NCI-H187 (cell line): ENCODE measurements around the gene TRPC1.
"Not testable (repeated sequence)": the region's sequence is repeated elsewhere in the genome, so short reads cannot be mapped to it uniquely, and the experiment has no call there.

Experiments used
- DNase-seq, 2 experiments: peaks; one replicate each; lab custom pipeline; 2025; lab: John Stamatoyannopoulos, UW

Gene TRPC1

DNA sequence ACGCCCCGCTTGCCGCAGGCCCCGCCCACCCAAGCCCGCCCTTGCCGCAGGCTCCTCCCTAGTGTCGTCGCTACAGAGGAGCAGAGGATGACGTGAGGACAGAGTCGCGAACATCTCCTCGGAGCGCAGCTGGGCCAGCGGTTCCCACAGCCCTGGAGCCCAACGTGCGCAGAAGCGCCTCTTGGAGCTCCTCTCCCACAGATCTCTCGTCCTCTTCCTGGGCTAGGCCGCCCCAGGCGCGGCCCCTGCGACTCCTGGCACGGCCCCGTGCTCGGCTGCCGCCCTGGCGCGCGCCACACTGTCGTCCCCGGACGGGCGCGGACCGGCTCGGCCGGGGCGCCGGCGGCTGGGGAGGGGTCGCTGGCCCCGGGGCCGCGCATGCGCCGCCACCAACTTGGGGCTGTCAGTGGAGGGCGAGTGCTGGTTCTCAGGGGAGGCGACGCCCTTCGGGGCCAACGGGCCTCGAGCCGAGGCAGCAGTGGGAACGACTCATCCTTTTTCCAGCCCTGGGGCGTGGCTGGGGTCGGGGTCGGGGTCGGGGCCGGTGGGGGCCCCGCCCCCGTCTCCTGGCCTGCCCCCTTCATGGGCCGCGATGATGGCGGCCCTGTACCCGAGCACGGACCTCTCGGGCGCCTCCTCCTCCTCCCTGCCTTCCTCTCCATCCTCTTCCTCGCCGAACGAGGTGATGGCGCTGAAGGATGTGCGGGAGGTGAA, at the start of gene TRPC1:
TSS of gene TRPC1 (plus strand) at position 67 of the 714 bp plus-strand sequence. CDS start at position 593, 526 bp downstream.
- DNase-seq = peak; percentile 62 to 76

DNA sequence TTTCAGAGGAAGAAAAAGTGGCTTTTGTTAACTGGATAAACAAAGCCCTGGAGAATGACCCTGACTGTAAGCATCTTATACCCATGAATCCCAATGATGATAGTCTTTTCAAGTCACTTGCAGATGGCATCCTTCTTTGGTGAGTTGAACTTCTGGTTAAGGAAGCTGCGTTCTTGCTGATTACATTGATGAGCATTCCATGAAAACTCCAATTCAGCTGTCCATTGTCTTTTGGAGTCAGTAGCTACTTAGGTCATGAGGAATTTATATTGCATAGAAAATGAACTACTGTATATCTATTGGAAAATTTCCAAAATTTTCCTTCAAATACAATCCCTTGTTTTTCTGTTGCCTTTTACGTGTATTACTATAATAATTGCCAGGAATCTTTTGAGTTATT, 47.7 kb upstream of the TRPC1 start:
- no peak for DNase-seq

DNA sequence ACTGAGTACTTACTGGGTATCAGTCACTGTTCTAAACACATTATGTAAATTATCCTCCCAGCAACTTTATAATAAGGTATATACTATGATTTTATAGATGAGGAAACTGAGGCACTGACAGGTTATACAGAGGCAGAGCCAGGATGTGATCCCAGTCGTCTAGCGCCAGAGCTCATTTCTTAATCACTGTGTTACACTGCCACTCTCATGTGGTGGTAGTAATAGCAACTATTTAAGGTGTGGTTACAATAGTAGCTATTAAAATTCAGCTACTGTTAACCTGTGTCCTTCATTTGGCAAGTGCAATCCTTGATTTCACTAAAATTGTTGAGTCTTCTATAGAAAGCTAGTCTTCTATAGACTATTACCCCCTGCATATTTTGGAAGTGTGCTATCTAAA, 43.1 kb upstream of the TRPC1 start:
- no peak for DNase-seq

DNA sequence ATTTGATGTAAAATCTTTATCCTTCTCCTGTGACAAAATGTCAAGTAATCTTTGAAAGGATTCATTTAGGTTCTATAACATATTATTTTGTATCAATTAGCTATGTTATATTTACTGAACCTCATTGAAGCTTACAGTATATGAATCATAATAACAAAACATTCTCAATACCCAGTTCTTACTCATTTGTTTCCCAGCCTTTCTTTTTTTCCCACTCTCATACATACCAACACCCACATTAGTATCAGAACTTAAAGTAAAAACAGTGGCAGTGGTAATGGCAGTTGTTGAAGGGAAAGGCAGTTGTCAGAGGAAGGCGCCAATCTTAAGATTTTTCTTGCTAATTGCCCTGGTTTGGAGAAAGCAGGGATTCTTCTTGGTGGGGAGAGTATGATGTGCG, 33.2 kb upstream of the TRPC1 start:
- no peak for DNase-seq

DNA sequence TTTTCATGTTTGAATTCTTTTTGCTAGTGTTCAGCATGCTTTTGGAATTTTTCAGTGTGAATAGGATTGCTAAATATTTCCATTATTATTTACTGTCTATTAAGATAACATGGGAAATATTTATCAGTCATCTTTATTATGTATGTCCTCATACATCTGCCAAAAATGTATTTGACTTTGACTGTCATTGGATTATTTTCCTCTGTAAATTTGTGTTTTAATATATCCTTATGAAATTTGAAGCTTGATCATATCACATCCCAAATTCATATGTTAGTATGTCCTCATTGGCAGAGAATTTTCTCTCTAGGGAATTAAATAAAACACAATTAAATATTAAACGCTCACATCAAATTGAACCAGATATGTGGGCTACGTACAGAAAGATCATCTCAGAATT, 32.3 kb upstream of the TRPC1 start:
- no peak for DNase-seq

DNA sequence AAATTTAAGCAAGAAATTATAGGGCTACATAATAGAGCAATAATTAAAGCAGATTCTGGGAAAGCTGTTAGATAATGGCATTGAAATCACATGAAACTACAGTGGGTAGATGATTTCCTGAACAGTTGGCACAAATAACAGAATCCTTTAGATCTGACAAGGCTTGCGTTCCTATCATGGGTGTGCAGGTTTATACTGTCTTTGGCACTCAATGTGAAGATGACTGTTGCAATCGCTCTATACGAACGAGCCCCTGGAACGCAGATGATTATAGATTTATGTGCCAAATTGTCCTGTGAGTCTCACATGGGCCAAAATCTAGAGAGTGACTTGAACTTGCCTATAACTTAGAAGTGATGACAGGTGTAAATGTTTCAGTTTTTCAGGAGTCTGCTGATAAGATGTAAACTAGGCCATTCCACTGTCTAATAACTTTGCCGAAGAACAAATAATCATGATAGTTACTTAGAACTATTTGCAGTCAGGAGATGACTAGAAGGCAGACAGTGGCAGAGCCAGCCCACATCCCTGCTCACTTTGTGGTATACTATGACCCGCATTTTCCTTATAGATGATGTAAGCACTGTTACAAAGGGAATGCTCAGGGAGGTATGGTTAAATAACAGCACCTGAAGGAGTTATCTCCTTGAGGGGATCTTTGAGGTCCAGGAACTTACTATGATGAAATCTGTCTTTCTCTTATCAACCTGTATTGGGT, 30.5 kb upstream of the TRPC1 start:
- no peak for DNase-seq

DNA sequence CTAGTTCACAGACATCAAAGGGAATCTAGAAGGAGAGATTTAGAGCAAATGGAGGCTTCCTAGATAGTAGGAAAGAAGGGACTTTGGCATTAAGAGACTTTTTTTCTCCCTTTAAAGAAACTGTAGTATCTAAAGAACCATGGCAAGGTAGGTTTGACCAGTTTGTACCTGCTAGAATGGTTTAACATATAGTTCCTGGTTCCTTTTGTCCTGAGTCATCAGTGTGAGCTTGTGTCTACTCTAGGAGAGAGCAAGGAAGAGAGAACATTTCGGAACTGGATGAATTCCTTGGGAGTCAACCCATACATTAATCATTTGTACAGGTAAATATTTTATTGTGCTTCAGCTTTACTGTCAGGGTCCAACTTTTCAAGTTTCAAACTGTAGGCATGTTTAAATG, 29.6 kb upstream of the TRPC1 start:
- DNase-seq = no peak

DNA sequence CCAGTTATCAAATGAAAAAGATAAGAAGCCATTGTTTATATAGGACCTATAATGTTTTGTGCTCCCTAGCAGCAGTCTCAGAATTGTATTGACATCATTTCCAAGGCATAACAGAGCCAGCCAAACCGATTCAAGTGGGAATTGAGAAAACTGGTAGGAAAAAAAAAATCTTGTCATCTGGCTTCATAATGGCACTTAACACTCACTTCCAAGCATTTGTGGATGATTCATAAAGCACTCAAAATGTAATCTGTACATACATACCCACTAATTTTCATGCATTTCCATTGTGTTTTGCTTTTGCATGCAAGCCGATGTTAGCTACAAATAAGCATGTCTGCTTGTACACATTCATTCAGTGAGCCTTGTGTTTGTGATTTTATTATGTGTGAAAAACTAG, 18.6 kb upstream of the TRPC1 start:
- peak; percentile 8 to 17 for DNase-seq

DNA sequence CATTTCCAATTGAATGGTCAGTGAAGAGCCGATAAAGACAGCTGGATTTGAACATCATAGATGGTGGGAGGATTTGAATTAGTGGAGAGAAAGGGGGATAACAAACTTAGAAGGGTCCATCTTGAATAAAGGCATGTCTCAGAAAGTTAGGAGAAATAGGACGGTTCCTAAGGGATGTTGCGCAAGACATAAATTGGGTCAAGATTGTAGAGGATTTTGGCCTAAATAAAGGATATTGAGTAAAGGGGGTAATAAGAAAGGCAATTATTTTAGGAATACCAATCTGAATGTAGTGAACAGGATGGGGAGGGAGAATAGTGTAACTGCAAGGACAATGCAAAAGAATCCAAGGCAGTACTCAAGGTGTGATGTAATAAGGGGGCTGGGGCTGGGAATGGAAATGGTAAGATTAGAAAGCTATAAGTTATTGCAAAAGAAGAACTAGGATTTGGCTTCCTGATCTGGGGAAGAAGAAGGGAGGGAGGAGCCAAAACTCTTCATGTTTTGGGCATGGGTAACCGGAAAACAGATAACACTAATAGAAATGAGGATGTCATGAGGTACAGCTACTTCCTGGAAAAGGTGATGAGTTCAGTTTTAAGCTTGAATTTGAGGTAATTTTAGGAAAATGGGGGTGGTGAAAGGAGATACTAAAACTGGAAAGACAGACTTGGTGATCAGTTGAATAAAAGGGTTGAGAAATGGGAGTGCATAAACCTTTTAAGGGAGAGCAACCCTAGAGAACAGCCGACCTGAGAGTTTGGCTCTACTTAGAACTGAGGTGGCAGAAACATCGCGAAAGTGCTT, 17.3 kb upstream of the TRPC1 start:
- no peak for DNase-seq

DNA sequence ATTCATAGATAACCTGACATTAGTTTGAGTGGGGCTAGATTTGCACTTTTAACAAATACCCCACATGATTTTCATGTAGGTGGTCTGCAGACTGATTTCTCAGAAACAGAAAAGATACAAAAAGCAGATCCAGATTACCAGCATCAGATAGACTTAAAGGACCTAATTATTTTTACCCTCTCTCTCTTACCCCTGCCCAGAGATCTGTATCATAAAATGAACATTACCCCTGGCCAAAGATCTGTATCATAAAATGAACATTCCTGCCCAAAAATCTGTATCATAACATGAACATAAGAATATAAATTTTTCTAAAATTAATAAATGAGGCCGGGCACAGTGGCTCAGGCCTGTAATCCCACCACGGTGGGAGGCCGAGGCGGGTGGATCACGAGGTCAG, 14.6 kb upstream of the TRPC1 start:
- DNase-seq = no peak

DNA sequence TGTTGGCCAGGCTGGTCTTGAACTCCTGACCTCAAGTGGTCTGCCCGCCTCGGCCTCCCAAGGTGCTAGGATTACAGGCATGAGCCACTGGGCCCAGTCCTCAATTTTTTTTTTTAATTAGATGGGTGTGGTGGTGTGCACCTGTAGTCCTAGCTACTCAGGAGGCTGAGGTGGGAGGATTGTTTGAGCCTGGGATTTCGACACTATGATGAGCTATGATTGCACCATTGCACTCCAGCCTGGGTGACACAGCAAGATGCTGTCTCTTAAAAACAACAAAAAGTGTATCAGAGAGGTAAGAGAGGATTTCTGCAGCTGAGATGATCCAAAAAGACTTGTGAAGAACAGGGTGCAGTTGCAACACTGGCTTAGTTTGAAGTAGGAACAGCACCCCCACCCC, 9.0 kb upstream of the TRPC1 start:
- not testable (repeated sequence) for DNase-seq

DNA sequence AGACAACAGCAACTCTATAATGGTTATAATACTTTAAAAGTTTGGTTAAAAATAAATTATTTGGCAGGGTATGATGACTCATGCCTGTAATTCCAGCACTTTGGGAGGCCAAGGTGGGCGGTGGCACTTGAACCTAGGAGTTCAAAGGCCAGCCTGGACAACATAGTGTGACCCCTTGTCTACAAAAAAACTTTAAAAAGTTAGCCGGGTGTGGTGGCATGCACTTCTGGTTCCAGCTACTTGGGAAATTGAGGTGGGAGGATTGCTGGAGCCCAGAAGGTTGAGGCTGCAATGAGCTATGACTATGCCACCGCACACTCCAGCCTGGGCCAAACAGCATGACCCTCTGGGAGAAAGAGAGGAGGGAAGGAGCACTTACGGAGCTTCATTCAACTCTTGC, 7.7 kb upstream of the TRPC1 start:
- DNase-seq = no peak

DNA sequence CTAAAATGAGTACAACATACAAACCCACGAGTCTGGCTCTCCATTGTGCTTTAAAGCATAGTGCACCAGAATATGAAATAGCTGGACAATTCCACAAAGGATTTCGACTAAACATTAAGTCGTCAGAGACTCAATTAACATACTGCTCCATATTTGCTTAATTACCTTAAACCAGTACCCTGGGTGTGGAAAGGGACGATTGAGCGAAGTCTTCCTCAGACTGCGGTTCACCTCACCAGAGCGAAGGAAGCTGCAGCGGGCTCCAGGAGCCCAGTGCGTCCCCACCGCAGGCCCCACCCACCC, 218 bp upstream of the TRPC1 start:
- DNase-seq = no peak

DNA sequence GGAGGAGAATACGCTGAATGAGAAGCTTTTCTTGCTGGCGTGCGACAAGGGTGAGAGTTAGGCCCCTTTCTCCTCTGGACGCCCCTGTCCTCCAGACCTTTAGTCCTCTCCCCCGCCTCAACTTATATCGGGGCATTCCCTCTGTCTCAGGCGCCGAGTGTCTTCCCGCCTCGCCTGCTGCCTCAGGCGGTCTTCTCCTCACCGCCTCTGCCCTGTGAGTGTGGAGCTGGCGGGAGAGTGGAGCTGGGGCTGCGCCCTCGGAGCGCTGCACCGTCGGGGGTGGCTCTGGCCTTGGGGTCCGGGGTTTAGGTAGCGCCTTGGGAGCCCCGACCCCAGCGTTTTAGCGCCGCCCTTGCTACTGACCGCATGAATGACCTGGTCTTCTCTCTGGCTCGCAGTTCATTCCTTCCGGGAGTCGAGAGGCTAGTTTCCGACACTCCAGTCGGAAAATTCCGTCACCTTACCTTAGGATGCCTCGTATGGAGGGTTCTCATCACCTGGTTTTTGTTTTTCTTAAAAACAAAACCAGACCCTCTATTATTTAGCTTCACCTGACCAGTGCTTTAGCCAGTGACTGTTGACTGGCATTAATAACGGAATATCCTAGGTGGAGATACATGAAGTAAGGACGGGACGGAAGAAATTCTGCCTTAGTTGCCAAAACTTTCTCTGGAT, 985 bp downstream of the TRPC1 start:
- peak; percentile 2 to 62 for DNase-seq

DNA sequence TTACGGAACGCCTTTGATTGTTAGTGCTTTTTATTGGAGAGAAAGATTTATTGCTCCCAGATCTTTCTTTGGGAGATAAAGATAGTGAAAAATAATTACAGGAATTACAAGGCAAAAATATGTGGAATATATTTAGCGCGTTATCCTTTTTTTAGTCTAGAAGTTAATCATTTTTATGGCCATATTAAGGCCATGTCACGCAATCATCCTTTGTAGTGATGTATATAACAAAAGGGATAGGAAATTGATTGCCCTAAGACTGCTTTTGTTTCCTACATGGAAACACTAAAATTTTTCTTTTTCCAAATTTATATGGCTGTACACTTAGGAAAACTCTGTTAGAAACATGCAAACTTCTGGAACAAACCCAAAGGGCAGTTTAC, 1.5 kb downstream of the TRPC1 start:
- no peak for DNase-seq

DNA sequence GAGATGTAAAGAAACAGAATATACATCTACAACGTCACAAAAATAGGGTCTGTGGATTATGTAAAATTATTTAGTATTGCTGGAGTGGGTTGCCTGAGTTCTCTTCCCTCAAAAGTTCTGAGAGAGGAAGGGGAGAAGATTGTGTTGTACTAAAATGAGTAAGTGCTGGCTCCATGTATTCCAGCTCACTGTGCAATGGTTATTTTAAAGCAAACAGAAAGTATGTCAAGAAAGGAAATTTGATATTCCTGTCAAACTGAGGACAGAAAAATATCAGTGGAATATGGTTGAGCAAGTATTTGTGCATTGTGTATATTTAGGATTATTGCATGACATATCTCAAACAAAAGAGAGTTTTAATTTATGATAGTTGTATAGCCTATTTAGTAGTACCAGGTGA, 2.2 kb downstream of the TRPC1 start:
- no peak for DNase-seq

DNA sequence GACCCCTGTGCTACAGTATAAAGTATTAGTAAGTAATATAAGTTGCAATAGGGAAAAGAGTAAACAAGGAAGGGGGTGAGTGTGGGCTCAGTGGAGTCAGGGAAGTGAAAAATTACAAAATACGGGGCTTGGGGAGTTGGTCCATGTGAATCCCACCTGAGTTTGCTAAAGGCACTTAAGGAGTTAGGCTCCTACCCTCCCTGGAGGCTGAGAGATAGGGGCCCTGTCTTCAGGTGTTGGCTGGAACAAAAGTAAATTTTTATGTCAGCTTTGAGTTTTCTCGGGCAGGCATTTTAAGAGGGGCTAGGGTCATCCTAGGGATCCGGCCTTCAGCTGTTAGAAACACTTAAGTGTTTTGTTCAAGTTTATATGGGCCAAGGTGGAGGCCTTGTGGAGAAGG, 8.2 kb downstream of the TRPC1 start:
- no peak for DNase-seq

DNA sequence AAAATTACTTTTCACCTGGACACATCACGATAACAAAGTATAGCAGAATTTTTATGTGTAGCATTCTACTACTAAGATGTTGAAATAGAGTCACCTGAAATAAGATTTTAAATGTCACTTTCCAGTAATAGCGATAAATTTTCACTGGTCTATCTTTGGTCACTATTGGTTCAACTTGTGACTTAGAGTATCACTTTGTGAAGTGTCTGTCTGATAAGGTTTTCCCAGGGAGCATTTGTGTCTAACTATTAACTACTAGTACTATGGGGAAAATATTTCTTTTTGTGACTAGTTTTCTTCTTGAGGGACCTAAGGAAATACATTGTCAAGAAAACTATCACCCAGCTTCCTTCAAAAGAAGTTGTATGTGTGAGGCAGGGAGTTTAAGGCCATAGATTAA, 11.0 kb downstream of the TRPC1 start:
- DNase-seq = no peak

DNA sequence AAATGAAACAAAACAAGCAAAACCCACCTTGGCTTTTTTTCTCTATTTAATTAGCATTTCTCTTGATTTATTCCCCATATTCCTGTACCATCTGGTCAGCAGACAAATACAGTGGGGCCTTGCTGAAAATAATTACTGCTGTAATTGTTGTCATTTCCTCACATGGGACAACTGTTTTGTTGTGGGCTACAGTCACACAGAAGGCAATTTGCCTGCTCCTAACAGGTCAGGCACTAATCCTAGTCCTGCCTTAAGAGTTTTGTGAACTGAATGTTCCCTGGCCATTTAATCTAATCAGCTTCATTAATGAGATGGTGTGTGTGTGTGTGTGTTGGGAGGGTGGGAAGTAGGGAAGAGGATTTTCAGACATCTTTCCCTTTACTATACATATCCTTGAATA, 11.6 kb downstream of the TRPC1 start:
- DNase-seq = no peak

DNA sequence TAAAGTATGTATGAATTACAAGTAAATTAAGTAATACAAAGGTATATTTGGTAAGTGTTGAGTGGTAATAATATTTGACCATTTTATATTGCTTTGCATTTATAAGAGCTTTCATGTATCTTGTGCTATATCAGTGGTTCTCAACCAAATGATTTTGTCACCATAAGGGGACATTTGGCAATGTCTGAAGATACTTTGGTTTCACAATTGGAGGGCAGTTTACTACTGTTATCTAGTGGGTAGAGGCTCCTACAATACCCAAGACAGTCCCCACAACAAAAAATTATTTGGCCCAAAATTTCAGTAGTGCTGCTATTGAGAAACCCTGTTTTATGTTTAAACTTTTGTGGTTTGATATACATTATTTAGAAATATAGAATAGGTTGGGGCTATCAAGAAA, 14.6 kb downstream of the TRPC1 start:
- no peak for DNase-seq

DNA sequence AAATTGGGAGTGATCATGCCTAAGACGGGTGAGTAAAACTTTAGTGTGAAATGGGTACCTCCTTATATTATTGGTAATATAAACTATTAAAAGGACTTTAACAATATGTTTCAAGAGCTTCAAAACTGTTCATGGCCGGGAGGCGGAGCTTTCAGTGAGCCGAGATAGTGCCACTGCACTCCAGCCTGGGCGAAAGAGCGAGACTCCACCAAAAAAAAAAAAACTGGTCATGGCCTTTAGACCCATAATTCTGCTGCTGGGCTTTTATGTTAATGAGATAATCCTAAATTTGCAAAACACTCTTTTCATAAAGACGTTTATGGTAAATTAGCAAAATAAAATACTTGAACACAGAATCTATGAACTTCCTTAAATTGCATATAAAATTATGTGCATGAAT, 22.8 kb downstream of the TRPC1 start:
- no peak for DNase-seq

DNA sequence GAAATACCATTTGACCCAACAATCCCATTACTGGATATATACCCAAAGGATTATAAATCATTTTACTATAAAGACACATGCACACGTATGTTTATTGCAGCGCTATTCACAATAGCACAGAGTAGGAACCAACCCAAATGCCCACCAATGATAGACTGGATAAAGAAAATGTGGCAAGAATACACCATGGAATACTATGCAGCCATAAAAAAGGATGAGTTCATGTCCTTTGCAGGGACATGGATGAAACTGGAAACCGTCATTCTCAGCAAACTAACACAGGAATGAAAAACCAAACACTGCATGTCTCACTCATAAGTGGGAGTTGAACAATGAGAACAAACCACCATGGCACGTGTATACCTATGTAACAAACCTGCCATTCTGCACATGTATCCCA, 26.7 kb downstream of the TRPC1 start:
- not testable (repeated sequence) for DNase-seq

DNA sequence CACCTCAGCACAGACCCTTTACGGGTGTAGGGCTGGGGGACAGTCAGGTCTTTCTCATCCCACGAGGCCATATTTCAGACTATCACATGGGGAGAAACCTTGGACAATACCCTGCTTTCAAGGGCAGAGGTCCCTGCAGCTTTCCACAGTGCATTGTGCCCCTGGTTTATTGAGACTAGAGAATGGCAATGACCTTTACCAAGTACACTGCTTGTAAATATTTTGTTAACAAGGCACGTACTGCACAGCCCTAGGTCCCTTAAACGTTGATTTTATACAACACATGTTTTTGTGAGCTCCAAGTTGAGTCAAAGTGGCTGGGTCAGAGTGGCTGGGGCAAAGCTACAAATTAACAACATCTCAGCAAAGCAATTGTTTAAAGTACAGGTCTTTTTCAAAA, 28.8 kb downstream of the TRPC1 start:
- not testable (repeated sequence) for DNase-seq
